Measurements from ENCODE around the gene ZIK1.

Gene ZIK1

DNA sequence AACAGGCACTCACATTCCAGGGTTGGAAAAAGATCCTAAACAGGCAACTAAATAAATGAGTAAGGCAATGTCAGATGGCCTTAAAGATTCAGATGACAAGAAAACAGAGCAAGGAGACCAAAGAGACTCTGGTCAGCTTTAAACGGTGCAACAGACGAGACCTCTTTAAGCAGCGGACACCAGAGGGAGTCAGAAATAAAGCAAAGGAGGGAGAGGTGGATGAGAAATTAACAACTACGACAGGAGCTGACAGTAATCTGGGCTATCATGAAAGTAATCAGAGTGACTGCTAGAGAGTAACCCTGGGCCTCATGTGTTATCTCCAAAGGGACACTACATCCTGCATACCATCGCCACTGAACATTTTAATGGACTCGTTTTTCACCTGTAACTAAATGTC, 25.4 kb upstream of the ZIK1 start:
- Histone ChIP-seq H3K4me3 (ENCODE audit: low read depth in 1 of 2, low read length in 1 of 2) (peak overlapping the region in 1 of 2 experiments; percentile 64), H3K4me1 (ENCODE audit: control insufficient read depth in 1 of 2, insufficient read depth in 1 of 2, low read depth in 1 of 2, low read length in 1 of 2) (peaks cover 15 to 16% of the 10 kb centered on the region in 2 experiments), H3K27me3 (no peaks in the 10 kb centered on the region), H3K9me3 (peaks cover 17% of the 10 kb centered on the region), H3K36me3 (no peaks in the 10 kb centered on the region), H3K27ac (no peak overlapping the region)
- no peak for TF ChIP-seq CTCF (IDR thresholded peaks at IDR 0.05)

- Histone ChIP-seq H3K36me3 (no peaks in the 10 kb centered on the region), H3K4me3 (ENCODE audit: low read depth in 1 of 2, low read length in 1 of 2) (peak overlapping the region; percentile 64 to 72), H3K9me3 (peaks cover 17% of the 10 kb centered on the region), H3K27ac (no peak overlapping the region), H3K27me3 (no peaks in the 10 kb centered on the region), H3K4me1 (ENCODE audit: control insufficient read depth in 1 of 2, insufficient read depth in 1 of 2, low read depth in 1 of 2, low read length in 1 of 2) (peaks cover 15 to 16% of the 10 kb centered on the region in 2 experiments)
- no peak for TF ChIP-seq CTCF (IDR thresholded peaks at IDR 0.05)
These were observed 24.9 kb upstream of the ZIK1 start for GRCh38 chr19:57559008-57559403.

DNA sequence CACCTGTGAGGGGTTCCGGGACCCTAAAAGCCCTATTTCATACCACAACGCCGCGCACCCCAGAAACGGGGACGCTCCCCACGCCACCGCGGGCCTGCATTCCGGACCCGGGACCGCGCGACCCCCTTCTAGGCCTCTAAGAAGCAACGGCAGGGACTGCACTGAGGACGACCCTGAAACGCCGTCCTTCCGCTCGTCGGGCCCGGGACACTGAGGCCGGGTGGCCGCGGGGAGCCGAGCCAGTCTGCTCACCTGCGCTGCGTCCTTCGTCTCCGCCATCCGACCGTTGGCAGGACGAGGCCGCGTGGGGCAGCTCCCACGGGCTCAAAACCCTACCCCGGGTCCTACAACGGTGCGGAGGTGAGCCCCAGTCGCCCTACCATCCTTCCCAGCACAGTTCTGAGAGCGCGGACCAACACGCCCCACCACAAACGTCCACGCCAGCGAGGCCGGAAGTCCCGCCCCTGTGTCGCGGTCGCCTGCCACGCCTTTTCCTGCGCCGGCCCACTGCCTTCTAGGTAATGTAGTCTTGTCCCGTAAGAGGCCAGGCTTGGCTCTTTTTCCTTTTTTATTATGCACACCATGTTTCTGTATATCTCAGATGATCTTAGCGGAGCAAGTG, 24.4 kb upstream of the ZIK1 start, which contains the start of gene ZNF550:
Gene ZNF550, minus strand, starts transcription at position 460 of the 622 bp plus-strand sequence. Its CDS starts 181 bp downstream, at position 279.
- Histone ChIP-seq H3K27me3 (no peaks in the 10 kb centered on the region), H3K4me3 (ENCODE audit: low read depth in 1 of 2, low read length in 1 of 2) (peak within 1 kb of the TSS; percentile 64 to 72), H3K27ac (peak within 1 kb of the TSS; percentile 1), H3K9me3 (peaks cover 19% of the 10 kb centered on the region), H3K36me3 (no peaks in the 10 kb centered on the region), H3K4me1 (ENCODE audit: control insufficient read depth in 1 of 2, insufficient read depth in 1 of 2, low read depth in 1 of 2, low read length in 1 of 2) (peaks cover 15 to 16% of the 10 kb centered on the region in 2 experiments)
- no peak for TF ChIP-seq CTCF (IDR thresholded peaks at IDR 0.05)

DNA sequence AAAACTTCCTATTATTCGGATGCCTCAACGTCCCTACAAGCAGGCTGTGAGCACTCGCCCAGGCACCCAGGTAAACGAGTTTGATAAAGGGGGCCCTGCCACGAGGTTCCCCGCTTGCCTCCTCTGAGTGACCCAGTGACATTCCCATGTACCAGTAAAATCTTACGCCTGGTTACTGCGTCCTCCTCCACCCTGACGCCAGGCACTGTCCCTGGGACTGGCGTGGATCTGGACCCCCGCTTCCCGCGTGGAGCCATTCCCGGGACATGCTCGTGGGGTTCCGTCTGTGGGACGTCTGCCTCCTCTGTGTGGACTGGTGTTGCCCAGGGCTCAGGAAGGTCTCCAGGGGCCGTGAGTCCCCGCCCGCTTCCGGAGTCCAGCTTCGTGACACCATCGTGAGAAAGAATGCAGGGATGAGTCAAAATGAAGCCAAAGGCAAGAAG, 23.9 kb upstream of the ZIK1 start:
- Histone ChIP-seq H3K36me3 (no peaks in the 10 kb centered on the region), H3K27ac (no peak overlapping the region), H3K4me1 (ENCODE audit: control insufficient read depth in 1 of 2, insufficient read depth in 1 of 2, low read depth in 1 of 2, low read length in 1 of 2) (peaks cover 15 to 16% of the 10 kb centered on the region in 2 experiments), H3K9me3 (peaks cover 23% of the 10 kb centered on the region), H3K27me3 (no peaks in the 10 kb centered on the region), H3K4me3 (ENCODE audit: low read depth in 1 of 2, low read length in 1 of 2) (peak overlapping the region; percentile 64 to 72)
- TF ChIP-seq CTCF (IDR thresholded peaks at IDR 0.05): no peak

- H3K4me3 ChIP-seq (ENCODE audit: low read depth in 1 of 2, low read length in 1 of 2): no peak overlapping the region
- H3K4me1 ChIP-seq (ENCODE audit: control insufficient read depth in 1 of 2, insufficient read depth in 1 of 2, low read depth in 1 of 2, low read length in 1 of 2): peaks cover 15 to 16% of the 10 kb centered on the region in 2 experiments
- H3K27ac ChIP-seq: no peak overlapping the region
- no peaks in the 10 kb centered on the region for H3K36me3 ChIP-seq
- peaks cover 54% of the 10 kb centered on the region for H3K9me3 ChIP-seq
- no peak for TF ChIP-seq CTCF (IDR thresholded peaks at IDR 0.05)
- no peaks in the 10 kb centered on the region for H3K27me3 ChIP-seq
These were observed 20.4 kb upstream of the ZIK1 start for GRCh38 chr19:57563547-57563946.
